ENCODE results near the gene SPEF2.
"Not testable (repeated sequence)": the region's sequence is repeated elsewhere in the genome, so short reads cannot be mapped to it uniquely, and the experiment has no call there.

Gene SPEF2

DNA sequence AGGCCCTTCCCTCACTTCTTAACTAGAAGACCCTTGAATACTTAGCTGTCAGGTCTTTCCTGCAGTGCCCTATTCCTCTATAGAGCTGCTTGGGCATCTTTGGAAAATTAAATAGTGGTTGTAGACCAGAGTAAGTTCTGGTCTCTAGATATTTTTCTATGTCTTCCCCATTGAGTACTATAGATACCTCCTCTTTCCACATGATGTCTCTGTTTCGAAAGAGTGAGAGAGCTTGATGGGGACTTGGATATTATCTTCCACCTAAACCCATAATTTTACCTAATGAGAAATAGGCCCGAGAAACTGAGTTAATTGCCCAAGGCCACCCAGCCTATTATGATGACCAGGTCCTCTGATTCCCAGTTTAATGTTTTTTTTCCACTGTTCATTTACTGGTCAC lies 40.2 kb downstream of the SPEF2 start:
- DNase-seq: no peak

DNA sequence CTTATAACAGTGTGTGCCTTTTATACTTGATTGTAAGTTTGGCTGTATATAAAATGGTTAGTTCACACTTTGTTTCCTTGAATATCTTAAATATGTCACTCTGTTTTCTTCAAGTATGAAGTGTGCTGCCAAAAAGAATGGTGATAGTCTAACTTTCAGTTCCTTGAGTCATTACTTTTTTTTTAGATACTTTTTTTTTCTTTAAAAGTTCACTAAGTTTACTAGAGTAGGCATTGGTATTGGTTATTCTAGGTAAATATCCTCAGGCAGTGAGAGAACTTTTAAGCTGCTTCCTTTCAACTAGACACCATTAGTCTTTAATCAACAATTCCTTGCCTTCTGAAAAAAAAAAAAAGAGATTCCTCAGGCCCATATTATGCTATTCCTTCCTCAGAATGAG lies 41.9 kb downstream of the SPEF2 start:
- no peak for DNase-seq

GRCh38 chr5:35660451-35660850 lies 42.8 kb downstream of the SPEF2 start:
- DNase-seq: no peak

DNA sequence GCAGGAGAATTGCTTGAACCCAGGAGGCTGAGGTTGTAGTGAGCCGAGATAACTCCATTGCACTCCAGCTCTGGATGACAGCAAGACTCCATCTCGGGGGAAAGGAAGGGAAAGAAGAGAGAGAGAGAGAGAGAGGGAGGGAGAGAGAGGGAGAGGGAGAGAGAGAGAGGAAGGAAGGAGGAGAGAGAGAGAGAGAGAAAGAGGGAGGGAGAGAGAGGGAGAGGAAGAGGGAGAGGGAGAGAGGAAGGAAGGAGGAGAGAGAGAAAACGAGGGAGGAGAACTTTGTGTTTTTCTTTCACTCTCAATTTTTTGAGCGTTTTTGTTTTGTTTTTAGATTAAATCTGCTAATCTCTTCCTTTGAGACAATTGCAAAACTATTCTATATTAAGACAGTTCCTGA lies 46.9 kb downstream of the SPEF2 start:
- no peak for DNase-seq

DNA sequence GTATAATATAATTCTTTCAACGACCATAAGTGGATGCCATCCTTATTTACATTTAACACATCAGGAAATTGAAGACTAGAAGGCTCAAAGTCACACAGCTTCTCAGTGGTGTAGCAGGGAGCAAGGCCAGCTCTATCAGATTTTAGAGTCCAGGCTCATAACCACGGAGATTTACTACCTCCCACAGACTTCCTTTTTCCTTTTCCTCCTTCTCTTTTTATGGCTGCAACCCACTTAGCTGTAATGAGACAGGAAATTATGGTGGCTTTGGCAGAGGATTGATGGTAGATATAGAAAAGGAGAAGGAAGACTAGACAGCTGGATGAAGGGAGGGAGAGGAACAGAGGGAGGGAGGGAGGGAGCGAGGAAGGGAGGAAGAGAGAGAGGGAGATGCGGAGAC lies 47.4 kb downstream of the SPEF2 start:
- DNase-seq: no peak

DNA sequence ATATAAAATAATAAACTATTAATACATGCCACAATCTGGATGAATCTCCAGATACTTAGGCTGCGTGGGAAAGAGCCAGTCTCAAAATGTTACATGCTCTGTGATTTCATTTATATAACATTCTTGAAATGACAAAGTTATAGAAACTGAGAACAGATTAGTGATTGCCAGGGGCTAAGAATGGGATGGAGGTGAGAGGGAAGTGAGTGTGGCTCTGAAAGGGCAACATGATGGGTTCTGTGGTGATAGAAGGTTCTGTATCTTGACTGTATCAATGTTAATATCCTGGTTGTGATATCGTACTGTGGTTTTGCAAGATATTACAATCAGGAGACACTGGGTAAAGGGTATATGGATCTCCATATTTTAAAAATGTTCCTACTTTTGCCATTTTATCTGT lies 50.7 kb downstream of the SPEF2 start:
- no peak for DNase-seq

DNA sequence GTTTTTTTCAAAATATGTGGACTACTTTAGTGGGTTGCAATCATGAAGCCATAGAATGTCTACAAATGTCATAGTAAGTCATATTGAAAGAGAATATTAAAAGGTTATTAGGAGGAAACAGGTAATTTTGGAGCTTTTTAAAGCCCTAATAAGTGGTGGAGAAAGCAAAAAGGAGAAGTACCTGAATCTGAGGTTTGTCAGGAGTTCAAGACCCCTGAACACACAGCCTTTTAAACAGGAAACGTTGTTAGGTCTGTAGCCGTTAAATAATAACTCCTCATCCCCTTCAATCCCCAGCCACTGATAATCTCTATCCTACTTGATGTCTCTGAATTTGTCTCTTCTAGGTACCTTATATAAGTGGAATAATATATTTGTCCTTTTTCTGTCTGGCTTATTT lies 51.1 kb downstream of the SPEF2 start:
- no peak for DNase-seq

DNA sequence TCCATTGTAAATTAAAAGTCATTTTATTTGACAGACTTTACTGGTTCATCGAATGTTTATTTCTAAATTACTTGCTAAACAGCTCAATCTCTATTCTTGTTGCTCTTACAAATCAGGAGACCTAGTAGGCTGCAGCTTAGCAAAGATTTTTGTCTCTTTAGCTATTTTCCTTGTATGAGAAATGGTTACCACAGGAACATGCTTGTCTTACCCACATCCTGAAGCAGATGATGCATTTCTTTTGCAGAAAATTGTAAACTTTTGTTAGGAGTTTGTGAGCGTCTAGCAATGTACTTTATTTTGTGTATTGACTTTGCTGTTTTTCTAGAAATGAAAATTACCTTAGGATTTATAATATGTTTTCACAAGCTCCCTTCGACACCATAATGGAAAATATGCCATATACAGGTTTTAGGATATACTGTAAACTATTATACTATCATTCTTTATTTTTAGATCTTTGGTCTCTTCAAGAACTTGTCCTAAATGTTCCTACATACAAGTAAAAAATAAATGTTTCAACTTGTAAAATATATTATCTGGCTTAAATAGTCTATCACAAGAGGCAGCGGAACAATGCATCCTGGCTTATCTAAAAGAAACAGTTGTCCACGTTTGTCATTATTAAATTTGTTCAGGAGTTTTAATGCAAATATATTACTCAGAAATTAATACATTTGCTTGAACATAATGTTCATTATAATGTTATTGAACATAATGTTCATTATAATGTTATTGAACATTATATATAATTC lies 54.1 kb downstream of the SPEF2 start:
- no peak for DNase-seq

DNA sequence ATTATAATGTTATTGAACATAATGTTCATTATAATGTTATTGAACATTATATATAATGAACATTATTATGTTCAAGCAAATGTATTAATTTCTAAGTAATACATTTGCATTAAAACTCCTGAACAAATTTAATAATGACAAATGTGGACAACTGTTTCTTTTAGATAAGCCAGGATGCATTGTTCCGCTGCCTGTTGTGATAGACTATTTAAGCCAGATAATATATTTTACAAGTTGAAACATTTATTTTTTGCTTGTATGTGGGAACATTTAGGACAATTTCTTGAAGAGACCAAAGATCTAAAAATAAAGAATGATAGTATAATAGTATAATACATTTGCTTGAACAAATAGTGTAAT lies 54.6 kb downstream of the SPEF2 start:
- DNase-seq: not testable (repeated sequence)

- no peak for DNase-seq
These were observed 55.3 kb downstream of the SPEF2 start for GRCh38 chr5:35672995-35673394.

- no peak for DNase-seq
These were observed 56.4 kb downstream of the SPEF2 start for GRCh38 chr5:35674049-35674448.

GRCh38 chr5:35675392-35675791 lies 57.7 kb downstream of the SPEF2 start:
- no peak for DNase-seq

DNA sequence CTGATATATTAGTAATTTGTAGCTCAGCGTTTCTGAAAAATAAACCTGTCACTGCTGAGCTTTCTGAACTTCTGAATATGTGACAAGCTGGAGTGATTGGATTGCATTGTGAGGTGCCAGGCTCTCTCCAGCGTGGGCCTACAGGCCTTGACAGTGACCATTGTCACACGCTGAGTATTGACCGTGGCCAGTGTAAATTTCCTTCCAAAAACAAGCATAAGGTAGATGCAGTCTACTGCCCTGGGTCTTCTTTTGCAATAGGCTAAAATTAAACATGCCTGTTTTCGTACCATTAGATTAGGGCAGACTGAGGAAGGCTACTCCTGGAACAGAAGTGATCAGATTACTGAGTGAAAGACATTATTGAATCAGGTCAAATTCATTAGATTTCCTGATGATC lies 60.2 kb downstream of the SPEF2 start:
- no peak for DNase-seq

- DNase-seq: no peak
These were observed 61.0 kb downstream of the SPEF2 start for GRCh38 chr5:35678661-35679060.

DNA sequence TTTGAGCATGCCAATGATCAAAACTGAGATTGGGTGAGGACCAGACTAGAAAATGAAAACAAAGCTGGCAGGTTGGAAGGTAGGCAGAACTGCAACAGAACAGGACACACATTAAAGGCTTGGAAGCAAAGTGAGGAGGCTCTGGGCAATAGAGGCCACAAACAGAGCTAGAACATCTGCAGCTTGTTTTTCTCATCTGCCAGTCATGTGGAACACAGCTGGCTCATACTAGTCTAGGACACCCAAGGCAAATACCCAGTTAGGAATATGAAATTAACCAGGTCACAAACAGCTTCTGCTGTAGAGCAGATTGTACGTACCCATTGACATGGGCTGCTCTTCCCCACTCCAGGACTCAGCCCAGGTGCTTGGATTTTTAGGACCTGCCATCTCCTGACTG lies 61.7 kb downstream of the SPEF2 start:
- DNase-seq: no peak

- DNase-seq: no peak
These were observed 64.2 kb downstream of the SPEF2 start for GRCh38 chr5:35681911-35682310.

DNA sequence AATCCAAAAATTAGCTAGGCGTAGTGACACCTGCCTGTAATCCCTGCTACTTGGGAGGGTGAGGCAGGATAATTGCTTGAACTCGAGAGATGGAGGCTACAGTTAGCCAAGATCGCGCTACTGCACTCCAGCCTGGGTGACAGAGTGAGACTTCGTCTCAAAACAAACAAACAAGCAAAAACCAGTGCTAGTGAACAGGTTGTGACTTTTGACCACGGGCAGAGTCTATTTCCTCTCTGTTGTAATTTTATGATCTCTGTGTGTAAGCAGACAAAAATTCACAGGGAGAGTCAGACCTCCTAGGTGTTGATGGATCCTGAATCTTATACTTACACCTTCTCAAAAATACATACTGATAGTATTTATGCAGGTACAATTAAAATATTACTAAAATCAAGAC lies 65.8 kb downstream of the SPEF2 start:
- DNase-seq: no peak

- no peak for DNase-seq
These were observed 67.5 kb downstream of the SPEF2 start for GRCh38 chr5:35685161-35685560.

GRCh38 chr5:35687961-35688360 lies 70.3 kb downstream of the SPEF2 start:
- no peak for DNase-seq

GRCh38 chr5:35694481-35694880 lies 76.8 kb downstream of the SPEF2 start:
- DNase-seq: peak in 4 of 56 donors; percentile 8 to 22 (median 20)

DNA sequence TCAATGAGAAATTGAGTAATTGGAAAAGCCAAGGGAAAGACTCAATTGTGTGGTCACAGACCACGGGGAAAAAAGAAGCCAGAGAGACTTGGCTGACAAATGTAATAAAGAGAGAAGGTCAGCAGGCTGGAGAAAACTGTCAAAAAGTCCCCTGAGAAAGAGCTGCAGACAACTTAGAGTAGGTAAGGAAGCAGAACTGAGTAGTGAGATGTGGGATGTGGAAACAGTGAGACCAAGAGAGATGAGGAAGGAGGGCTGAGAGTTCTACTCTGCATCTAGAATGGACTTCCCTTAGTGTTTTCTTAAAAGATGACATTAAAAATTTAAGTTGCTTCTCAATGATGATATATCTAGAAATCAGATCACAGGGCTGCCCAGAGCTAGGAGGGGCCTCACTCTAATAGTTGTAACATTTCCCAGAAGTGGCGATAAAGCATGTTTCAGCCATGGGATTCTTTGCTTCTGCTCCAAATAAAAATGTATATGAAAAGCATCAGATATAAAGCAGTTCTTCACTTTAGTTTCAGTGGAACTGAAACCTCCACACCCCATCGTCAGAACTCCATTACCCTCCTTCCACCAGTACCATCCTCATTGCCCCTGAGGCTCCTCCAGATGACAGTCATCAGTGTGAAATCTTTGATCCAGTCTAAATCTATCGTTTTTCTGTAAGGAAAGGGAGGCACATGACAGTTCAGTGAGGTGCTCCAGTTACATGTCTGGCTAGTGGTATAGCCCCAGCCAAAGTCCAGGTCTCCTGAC lies 80.6 kb downstream of the SPEF2 start:
- DNase-seq: no peak

DNA sequence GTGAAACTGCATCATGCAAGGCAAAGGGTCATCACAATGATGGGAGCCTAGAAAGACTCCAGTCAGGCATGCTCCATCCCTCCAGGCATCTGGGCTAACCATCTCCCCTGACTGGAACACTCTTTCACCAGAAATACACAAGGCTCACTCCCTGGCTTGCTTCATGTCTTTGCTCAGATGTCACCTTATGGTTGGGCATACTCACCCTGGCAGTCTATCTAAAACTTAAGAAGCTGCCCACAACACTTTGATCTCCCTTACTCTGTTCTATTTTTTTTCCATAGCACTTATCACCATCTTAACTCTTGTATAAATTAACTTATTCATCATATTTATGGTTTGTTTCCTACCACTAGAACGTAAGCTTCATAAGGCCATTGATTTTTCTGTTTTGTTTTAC lies 90.0 kb downstream of the SPEF2 start:
- DNase-seq: no peak

DNA sequence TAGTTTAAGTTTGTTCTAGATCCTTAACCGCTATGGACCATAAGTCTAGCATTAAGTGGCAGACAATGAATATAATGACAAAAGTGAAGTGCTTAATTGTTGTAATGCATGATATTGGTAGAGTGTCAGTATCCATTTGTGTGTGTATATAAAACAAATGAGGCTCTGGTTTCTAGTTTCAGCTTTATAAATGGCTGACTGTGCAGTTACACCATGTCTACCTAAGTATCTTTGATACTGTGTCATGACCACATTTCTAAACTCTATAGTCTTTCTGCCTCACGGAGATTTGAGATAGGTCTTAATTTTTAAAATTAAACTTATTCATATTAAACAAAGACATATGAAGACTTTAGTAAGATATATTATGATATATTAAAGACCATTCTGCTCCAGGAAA lies 92.0 kb downstream of the SPEF2 start:
- no peak for DNase-seq

Data from nucleus accumbens (tissue), 56 donors.